Upper lobe of right lung (tissue), 1 donor: ENCODE results near the gene SLC26A8. TPM values are rescaled to one million over a fixed set of nuclear protein-coding genes. Genes with fewer than 3 reads are reported as not detected.
A peak's percentile ranks its signal among the peaks of the same experiment; 100 is the strongest.

ENCODE experiments used
- ATAC-seq: fragments of 200-7000 bp; cut with Tn5 transposase; one replicate; pipeline ENCODE4 v1.9.1; 2020; ENCODE audit warnings: mild to moderate bottlenecking, moderate library complexity
- DNase-seq: peaks from one replicate; pipeline ENCODE4 v3.0.0-alpha.2; 2020
- H3K27ac ChIP-seq: fragments of 200-600 bp; one replicate; pipeline ENCODE4 v1.8.0; 2022
- H3K27me3 ChIP-seq: fragments of 200-600 bp; one replicate; pipeline ENCODE4 v1.8.0; 2022; ENCODE audit warnings: mild to moderate bottlenecking
- H3K36me3 ChIP-seq: fragments of 200-600 bp; one replicate; pipeline ENCODE4 v1.8.0; 2022
- H3K4me1 ChIP-seq: fragments of 200-600 bp; one replicate; pipeline ENCODE4 v1.8.0; 2022
- H3K4me3 ChIP-seq: fragments of 200-600 bp; one replicate; pipeline ENCODE4 v1.8.0; 2022; ENCODE audit warnings: mild to moderate bottlenecking
- H3K9me3 ChIP-seq: fragments of 200-600 bp; one replicate; pipeline ENCODE4 v1.8.0; 2022
- intact Hi-C: fragments of 100-400 bp; cut with DNase I; formaldehyde crosslinking; loops from one replicate; pipeline ENCODE4 v1.11.0; 2022
- total RNA-seq: library from RNA; stranded (reverse); fragmentation: NEBNext Ultra II Directional; extraction: Animal tissue kit (Norgen Biotek cat#: 25700); gene quantifications from one replicate; pipeline ENCODE4 v1.2.1, GENCODE V29; 2021
- TF ChIP-seq, protein P1 (sequence below): fragments of 200-600 bp; IDR thresholded peaks from one replicate; pipeline ENCODE4 v1.8.0; 2022; ENCODE audit warnings: antibody characterized with exemption
- donor health status: DM: no; HTN: yes; CAD: no; lungs with severe emphysema.

SLC26A8 gene
- total RNA-seq, 1 donor from 2014 or later, result 0.52 TPM

GRCh38 chr6:35977308-35977707 is 47.1 kb downstream of the SLC26A8 start:
- H3K9me3 ChIP-seq, result no peaks in the 10 kb centered on the region
- TF ChIP-seq, protein P1, sequence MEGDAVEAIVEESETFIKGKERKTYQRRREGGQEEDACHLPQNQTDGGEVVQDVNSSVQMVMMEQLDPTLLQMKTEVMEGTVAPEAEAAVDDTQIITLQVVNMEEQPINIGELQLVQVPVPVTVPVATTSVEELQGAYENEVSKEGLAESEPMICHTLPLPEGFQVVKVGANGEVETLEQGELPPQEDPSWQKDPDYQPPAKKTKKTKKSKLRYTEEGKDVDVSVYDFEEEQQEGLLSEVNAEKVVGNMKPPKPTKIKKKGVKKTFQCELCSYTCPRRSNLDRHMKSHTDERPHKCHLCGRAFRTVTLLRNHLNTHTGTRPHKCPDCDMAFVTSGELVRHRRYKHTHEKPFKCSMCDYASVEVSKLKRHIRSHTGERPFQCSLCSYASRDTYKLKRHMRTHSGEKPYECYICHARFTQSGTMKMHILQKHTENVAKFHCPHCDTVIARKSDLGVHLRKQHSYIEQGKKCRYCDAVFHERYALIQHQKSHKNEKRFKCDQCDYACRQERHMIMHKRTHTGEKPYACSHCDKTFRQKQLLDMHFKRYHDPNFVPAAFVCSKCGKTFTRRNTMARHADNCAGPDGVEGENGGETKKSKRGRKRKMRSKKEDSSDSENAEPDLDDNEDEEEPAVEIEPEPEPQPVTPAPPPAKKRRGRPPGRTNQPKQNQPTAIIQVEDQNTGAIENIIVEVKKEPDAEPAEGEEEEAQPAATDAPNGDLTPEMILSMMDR, result no peak
- ATAC-seq, result no peak
- no peaks in the 10 kb centered on the region for H3K4me1 ChIP-seq
- no peak overlapping the region for H3K4me3 ChIP-seq
- H3K27me3 ChIP-seq, result no peaks in the 10 kb centered on the region
- H3K27ac ChIP-seq, result no peak overlapping the region
- no peaks in the 10 kb centered on the region for H3K36me3 ChIP-seq
- intact Hi-C loops, result no loop called here
- DNase-seq, result no peak

- Histone ChIP-seq H3K4me3 (no peak overlapping the region), H3K27me3 (no peaks in the 10 kb centered on the region), H3K36me3 (no peaks in the 10 kb centered on the region), H3K27ac (no peak overlapping the region), H3K4me1 (no peaks in the 10 kb centered on the region), H3K9me3 (no peaks in the 10 kb centered on the region)
- TF ChIP-seq, protein P1, result no peak
- intact Hi-C loops, result no loop called here
- DNase-seq, result no peak
- ATAC-seq, result peak; percentile 57
Measured at GRCh38 chr6:35973670-35974222, 50.7 kb downstream of the SLC26A8 start.

- Histone ChIP-seq H3K36me3 (no peaks in the 10 kb centered on the region), H3K27ac (no peak overlapping the region), H3K9me3 (no peaks in the 10 kb centered on the region), H3K4me3 (no peak overlapping the region), H3K27me3 (no peaks in the 10 kb centered on the region), H3K4me1 (no peaks in the 10 kb centered on the region)
- peak; percentile 30 for ATAC-seq
- TF ChIP-seq, protein P1, result no peak
- DNase-seq, result no peak
- intact Hi-C loops, result no loop called here
Measured at GRCh38 chr6:35972471-35973367, 51.7 kb downstream of the SLC26A8 start.

DNA sequence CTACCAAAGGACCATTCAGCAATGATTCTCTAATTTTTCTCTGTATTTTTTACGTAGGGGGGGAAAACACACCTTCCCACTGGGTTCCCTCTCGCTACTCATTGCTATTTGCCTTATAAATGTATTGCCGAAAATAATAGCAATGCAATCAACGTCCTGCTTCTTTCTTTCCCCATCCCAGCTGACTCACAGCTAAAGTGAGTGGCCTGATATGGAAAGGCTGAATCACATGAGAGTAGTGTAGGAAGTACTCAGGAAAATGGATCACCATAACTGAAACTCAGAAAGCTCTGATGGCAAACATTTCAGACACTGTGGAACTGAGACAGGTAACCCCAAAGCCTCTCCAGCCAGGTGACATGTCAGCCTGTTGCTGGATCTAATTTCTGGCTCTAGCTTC is 54.3 kb downstream of the SLC26A8 start:
- ATAC-seq (no peak), DNase-seq (no peak)
- intact Hi-C loops, result no loop called here

DNA sequence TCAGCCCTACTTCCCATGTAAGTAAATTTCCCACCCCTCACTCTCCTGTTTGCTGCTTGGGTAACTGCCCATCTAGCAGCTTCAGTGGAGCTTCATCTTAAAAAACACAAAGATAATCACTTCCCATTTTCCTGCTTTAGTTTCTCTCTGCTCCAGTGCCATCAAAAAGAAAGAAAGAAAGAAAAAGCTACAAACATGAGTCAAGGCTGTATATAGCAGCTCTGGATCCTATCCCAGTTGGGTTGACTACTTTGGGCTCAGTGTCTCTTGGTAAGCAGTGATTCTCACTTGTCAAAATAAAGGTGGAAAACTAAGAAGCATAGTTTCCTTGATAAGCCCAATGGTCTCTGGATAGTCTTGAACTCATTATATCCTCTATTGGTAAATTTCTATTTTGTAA is 54.8 kb downstream of the SLC26A8 start:
- TF ChIP-seq, protein P1, result no peak
- Histone ChIP-seq H3K27me3 (no peaks in the 10 kb centered on the region), H3K36me3 (no peaks in the 10 kb centered on the region), H3K9me3 (no peaks in the 10 kb centered on the region), H3K4me3 (no peak overlapping the region), H3K4me1 (no peaks in the 10 kb centered on the region), H3K27ac (no peak overlapping the region)
- intact Hi-C loops, result no loop called here
- DNase-seq (no peak), ATAC-seq (no peak)

More for the DNA sequence above, 54.3 kb downstream of the SLC26A8 start:
- no peaks in the 10 kb centered on the region for H3K36me3 ChIP-seq
- no peak overlapping the region for H3K27ac ChIP-seq
- TF ChIP-seq, protein P1, result no peak
- no peaks in the 10 kb centered on the region for H3K4me1 ChIP-seq
- H3K9me3 ChIP-seq, result no peaks in the 10 kb centered on the region
- H3K4me3 ChIP-seq, result no peak overlapping the region
- no peaks in the 10 kb centered on the region for H3K27me3 ChIP-seq
